ENCODE results near the gene DEPDC7.
"Not testable (repeated sequence)": the region's sequence is repeated elsewhere in the genome, so short reads cannot be mapped to it uniquely, and the experiment has no call there.

- TF ChIP-seq CTCF, POLR2A, EP300 (IDR thresholded peaks at IDR 0.05): not testable (repeated sequence)
These were observed 13.5 kb downstream of the DEPDC7 start for GRCh38 chr11:33029218-33029617.
